Measurements from ENCODE around the gene AGPAT2.

- no peak for TF ChIP-seq CTCF (IDR thresholded peaks at IDR 0.05)
- TF ChIP-seq POLR2A (IDR thresholded peaks at IDR 0.05): no peak
- no peak for TF ChIP-seq POLR2AphosphoS5 (IDR thresholded peaks at IDR 0.05)
These were observed 47.7 kb upstream of the AGPAT2 start for GRCh38 chr9:136734837-136735496.

Data from gastroesophageal sphincter (tissue), 3 donors.